HG02852 (cell line): ENCODE results near the gene KLHDC4.
"Not testable (repeated sequence)": the region's sequence is repeated elsewhere in the genome, so short reads cannot be mapped to it uniquely, and the experiment has no call there.

Experiments used
- ATAC-seq: cut with Tn5 transposase; IDR thresholded peaks from one replicate; pipeline ENCODE4 v1.9.1; 2021; ENCODE audit warnings: mild to moderate bottlenecking, moderate library complexity; ENCODE audit not compliant: unreplicated experiment

Gene KLHDC4

DNA sequence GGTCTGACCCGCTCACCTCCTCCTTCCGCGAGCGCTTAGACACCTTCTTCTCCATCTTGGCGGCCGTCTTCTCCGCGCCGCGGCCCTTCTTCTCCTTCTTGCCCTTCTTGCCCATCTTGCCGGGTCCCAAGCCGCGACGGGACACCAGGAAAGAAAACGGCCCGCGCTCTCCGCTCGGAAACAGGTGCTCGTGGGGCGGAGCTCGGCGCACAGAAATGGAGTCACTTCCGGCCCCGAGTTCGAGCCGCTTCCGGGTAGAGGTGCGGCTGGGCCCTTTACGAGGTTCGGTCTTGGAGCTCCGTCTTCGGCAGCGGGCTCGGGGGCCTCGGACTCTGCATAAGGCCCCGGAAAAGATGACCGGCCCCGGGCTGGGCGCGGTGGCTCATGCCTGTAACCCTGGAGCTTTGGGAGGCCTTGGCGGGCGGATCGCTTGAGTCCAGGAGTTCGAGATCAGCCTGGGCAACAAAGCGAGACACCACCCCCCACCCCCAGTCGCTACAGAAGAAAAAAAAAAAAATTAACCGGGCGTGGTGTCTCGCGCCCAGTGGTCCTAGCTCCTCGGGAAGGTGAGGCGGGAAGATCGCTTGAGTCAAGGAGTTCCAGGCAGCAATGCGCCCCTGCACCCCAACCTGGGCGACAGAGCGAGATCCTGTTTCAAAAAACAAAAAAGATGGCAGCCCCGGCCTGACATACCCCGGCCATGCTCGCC lies at the start of gene KLHDC4:
TSS of gene KLHDC4 (minus strand) at position 211 of the 709 bp plus-strand sequence. CDS start at position 115, 96 bp downstream.
- peak; percentile 74 for ATAC-seq

DNA sequence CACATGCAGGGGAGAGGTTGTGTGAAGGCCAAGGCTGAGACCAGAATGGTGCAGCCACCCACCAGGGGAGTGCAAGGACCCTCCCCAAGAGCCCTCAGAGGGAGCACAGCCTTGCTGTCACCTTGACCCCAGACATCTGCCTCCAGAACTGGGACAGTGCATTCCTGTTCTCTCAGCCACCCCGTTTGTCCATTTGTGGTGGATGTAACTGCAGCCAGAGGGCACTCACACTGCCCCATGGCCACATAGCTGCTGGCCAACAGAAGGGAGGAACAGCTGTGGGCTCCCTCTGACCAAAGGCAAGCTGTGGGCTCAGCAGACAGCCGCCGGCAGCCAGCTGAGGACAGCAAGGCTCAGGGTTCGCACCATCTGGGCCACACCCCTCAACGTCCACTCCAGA lies 49.8 kb upstream of the KLHDC4 start:
- ATAC-seq = no peak

DNA sequence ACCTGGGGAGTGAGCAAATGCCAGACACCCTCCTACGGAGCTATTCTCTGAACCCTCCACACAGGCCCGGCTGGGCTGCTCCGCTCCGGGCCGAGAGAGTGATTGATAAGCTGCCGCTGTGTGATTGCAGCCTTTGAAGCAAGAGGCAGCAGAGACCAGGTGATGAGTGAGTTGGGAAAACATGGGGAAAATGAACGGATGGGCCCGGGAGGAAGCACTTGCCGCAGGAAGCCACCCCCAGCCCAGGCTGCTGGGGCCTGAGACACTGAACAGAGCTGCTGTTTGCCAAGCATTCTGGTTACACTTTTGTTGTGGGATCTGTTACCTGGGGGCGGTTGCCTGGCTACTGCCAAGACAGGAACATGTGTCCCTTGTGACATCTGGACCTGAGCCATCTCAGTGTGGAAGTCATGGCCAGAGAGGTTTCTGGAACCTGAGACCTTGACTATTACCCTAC lies 46.4 kb upstream of the KLHDC4 start:
- no peak for ATAC-seq

DNA sequence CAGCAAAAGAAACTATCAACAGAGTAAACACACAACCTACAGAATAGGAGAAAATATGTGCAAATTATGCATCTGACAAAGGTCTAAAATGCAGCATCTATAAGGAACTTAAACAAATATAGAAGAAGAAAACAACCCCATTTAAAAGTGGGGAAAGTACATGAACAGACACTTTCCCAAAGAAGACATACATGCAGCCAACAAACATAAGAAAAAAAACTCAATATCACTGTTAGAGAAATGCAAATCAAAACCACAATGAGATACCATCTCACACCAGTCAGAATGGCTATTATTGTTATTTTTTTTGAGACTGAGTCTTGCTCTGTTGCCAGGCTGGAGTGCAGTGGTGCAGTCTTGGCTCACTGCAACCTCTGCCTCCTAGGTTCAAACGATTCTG lies 45.7 kb upstream of the KLHDC4 start:
- not testable (repeated sequence) for ATAC-seq

GRCh38 chr16:87809150-87809902 lies 43.5 kb upstream of the KLHDC4 start:
- ATAC-seq = peak; percentile 56

DNA sequence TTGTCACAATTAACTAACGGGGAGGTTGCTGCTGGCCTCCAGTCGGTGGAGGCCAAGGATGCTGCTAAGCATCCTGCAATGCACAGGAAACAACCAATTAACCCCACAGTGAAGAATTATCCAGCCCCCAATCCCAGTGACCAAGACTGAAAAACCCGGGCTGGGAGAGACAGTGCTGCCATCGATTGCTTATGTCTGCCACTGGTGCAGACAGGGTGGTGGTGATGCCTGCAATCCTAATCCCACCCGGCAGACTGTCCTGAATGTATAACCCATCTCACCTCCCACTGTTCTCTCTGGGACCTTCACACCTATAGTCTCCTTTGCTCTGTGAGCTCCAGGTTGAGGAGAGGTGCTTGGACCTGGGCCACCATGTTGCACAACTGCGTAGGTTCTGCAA lies 42.3 kb upstream of the KLHDC4 start:
- no peak for ATAC-seq

- no peak for ATAC-seq
These were observed 41.1 kb upstream of the KLHDC4 start for GRCh38 chr16:87806641-87807546.

- ATAC-seq = no peak
These were observed 40.5 kb upstream of the KLHDC4 start for GRCh38 chr16:87806261-87806640.

DNA sequence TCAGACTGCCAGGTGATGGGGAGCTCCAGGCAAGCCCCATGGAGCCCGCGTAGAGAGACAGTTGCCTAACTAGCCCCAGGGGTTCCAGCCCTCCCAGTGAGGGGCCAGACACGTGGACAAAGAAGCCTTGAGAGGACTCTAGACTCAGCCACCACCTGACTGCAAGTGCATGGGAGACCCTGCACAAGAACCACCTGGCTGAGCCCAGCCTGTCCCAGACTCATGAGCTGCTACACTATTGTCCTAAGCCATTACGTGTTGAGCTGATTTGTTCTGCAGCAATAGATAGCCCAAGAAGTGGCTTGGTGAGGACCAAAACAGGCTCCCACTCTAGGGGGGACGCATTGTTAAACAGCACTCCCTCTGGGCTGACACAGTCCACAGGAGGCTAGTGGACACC lies 37.6 kb upstream of the KLHDC4 start:
- ATAC-seq = no peak

GRCh38 chr16:87802670-87803069 lies 36.9 kb upstream of the KLHDC4 start:
- ATAC-seq = no peak

GRCh38 chr16:87801679-87802259 lies 36.0 kb upstream of the KLHDC4 start:
- ATAC-seq = no peak

DNA sequence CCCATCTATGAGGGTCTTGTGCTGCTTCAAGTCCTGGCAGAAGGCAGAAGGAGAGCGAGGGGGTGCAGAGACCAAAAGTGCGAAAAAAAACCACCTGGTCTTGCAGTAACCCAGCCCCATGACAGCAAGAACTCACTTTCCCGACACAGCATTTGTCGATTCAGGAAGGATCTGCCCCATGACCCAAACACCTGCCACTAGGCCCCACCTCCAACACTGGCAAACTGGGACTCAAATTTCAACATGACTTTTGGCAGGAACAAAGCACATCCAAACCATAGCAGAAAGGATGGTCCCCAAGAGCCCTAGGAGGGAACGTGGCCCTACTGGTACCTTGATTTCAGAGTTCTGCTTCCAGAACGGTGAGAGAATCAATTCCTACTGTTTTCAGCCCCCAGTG lies 34.7 kb upstream of the KLHDC4 start:
- ATAC-seq = no peak

GRCh38 chr16:87795336-87795735 lies 29.6 kb upstream of the KLHDC4 start:
- no peak for ATAC-seq

DNA sequence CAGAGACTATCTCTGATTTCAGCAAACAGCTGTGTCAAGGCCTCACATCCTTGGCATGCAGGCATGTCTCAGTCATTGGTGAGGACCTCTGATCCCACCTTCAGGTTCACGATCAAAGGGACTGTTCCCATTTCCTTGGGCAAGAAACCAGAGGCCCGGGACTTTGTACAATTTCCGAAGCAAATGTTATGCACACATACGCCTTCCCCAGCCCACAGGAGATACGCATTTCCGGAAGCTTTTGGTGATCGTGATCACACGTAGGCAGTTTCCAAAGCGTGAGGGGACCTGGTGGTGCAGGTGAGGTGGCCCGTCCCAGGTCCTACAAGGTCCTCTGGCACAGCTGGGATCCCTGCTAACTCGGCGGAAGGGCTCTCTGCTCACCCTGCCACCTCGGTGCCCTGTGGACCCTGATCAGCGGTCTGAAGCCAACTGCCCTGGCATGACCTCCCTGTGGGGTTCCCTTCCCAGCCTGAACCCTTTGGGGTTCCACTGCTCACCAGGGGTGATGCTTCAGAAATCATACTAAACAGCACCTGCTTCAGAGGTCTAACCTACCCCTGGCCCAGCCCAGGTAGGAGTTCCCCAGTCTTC lies 28.8 kb upstream of the KLHDC4 start:
- no peak for ATAC-seq

GRCh38 chr16:87792205-87792565 lies 26.4 kb upstream of the KLHDC4 start:
- no peak for ATAC-seq

DNA sequence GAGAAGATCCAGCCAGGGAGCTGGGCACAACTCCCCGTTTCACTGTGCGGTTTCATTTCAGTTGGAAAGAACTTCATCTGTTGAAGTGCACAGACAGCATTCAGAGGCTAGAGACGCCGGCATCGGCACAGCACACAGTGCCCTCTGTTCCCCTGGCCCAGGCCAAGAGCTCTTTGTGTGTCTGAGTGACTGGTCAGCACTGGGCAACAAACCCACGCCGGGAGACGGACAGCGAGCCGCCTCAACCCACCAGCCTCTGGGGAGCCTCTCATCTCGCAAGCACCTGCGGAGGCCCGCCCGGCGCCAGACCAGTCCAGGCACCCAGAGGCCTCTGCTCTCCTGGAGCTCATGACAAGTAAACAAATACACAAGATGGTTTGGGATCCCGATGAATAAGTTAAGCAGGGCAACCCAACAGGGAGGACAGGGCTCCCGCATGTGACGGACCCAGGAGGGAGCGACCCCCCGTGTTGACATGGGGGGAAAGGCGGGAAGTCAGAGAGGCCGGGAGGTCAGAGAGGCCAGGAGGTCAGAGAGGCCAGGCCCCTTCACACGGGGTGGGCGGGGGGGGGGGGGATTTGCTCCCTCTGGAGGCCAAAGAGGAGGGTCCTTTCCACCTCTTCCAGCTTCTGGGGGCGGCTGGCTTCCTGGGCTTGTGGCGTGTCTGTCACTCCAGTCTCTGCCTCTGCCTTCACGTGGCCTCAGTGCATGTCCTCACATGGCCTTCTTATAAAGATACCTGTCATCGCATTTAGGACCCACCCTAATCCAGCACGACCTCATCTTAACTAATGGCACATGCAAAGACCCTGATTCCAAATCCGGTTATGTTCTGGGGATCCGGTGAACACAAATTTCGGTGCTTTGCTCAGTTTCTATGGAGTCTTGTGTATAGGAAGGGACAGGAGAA lies 25.8 kb upstream of the KLHDC4 start:
- ATAC-seq = no peak

DNA sequence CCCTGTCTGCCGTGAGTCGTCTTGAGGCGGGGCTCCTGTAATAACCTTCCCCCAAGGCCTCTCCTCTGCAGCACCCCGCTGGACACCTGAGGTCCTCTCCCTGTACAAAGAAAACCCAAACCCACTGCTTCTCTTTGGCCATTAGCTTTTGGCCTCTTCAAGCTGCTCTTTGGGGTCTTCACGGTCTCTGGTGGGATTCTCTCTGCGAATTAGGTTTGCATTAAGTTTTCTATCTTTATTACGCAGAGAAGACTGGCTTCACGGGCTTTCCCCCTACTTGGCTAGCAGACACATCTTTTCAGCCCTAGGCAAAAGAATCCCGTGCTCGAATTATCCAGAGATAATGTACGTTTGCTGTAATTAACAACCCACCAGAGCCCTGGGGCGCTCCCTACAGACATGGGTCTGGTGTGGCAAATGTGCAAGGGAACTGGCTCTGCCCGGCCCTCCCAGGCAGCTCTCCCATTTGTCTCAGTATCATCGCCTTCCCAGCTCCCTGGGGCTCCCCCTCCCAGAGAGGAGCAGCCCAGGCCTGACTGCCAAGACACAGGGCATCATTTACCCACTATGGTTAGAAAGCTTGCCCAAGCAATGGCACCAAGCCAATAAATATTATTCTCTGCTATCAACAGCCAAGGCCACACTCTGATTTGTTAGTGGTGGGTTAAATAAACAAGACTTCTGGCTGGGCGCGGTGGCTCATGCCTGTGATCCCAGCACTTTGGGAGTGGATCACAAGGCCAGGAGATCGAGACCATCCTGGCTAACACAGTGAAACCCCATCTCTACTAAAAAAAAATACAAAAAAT lies 24.7 kb upstream of the KLHDC4 start:
- ATAC-seq = no peak

DNA sequence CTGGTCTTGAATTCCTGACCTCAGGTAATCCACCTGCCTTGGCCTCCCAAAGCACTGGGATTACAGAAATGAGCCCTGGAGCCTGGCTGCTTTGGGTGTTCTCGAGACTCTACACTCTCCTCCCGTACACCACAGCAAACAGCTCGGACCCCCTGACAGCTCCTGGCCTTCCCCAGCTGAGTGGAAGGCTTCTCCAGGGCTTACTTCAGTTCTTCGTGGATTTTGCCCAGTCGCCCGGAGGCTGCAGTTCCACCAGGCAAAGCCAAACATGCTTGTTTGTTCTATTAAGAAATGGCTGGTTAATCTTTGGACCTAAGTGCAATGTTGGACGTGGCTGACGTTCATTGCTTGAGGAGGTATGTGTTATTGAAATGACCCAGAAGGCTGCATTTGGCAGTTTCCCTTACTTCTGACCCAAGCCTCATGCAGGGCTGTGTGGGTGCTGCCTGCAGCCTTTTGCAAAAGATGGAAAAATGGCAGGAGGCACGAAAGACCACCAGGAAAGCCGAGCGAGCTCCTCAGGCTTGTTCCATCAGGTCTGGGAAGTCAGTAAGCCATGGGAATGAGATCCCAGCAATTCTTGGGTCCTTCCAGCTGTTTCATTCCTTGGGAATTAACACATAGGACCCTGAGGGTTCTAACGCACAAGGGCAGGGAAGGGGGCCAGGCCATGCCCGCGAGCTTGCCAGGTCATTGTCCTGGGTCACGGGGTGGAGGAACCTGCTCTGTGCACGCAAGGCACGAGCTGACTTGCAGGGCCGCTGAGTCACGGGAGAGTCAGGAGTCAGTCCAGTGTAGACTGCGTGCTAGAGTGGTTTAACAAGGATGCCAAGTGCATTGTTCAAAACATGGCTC lies 23.9 kb upstream of the KLHDC4 start:
- no peak for ATAC-seq
